ENCODE results near the gene SYNRG.
"Not testable (repeated sequence)": the region's sequence is repeated elsewhere in the genome, so short reads cannot be mapped to it uniquely, and the experiment has no call there.

SYNRG gene

DNA sequence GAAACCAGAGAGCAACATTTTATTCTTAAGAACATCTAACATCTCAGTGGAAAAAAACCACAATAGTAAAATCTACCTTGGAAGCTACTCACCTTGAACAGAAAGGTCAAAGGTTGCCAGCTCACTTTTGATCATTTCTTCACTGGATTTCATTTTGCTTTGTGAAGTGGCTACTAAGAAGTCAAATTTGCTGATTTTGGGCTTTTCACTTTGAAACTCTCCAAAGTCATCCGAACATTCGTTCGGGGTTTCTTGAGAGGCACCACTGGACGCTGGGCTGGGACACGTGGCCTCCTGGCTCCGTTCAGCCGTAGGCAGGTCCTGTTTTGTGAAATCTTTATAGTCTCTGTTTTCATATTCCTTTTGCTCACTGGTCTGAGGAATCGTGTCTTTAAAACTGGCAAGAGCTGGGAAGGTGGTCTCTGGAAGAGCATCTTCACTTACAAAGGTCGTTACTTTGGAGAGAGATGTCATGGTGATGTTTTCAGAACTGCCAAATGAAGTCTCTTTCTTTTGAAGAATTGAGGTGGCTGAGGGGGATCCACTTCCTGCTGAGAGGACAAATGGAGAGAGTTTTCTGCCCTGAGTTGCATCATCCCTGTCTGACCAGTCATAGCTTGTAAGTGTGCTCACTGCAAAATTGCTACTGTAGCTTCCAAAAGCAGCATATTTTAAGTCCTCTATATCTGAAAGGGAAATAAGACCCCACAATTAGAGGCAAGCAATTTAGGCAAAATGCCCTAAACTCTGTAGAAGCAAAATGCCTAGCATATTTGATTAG, 67.1 kb downstream of the SYNRG start:
- DNase-seq = no peak

DNA sequence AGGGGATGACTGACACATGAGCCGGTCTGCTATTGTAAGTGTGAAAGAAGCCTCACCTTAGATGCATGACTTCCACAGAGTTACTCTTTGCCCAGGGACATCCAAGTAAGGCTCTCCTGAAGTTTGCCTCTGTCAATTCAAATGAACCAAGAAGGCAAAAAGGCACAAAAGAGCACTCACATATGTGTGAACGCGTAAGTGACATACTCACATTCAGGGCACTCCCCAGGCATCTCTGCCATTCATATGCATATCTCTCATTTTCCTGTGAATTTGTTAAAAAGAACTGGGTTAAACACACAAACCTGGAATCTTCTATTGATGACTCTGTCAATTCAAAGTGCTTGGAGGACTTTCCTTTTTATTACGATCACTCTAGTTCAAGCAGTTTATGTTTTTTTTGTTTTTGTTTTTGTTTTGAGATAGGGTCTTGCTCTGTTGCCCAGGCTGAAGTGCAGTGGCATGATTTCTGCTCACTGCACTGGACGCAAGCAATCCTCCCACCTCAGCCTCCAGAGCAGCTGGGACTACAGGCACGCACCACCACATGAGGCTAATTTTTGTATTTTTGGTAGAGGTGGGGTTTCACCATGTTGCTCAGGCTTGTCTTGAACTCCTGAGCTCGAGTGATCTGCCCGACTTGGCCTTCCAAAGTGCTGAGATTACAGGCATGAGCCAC, 70.1 kb downstream of the SYNRG start:
- no peak for DNase-seq

DNA sequence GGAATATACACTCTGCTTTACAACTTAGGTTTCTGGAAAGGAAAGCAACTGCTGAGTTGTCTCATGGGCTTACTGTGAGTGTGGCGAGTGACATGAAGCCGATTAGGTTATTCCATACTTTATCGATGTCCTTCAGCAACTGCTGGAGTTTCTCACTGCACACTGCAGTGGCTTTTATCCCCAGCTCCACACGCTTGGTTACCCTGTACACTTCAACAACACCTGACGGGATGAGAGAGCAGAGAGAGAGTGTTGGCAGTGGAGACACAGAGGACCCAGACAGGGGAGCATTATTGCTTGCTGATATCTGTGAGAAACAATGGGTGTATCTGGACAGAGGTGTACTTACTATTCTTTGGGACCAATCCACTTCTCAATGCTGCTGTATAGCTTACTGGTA, 73.3 kb downstream of the SYNRG start:
- no peak for DNase-seq

DNA sequence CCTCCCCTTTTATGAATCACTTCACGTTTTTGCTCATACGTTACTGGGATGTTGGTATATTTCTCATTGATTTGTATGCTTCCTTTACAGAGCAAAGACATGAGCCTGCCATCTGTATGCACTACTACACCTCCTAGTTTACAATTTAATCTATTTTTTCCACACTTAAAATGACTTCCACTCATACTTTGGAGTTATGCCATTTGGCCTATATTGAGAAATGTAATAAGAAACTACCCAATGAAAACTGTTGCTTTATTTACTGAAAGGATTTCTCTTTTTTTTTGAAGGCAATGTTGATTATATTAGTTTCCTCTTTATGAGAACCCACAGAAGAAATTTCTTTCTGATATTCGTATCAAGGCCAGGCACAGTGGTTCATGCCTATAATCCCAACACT, 76.5 kb downstream of the SYNRG start:
- no peak for DNase-seq

DNA sequence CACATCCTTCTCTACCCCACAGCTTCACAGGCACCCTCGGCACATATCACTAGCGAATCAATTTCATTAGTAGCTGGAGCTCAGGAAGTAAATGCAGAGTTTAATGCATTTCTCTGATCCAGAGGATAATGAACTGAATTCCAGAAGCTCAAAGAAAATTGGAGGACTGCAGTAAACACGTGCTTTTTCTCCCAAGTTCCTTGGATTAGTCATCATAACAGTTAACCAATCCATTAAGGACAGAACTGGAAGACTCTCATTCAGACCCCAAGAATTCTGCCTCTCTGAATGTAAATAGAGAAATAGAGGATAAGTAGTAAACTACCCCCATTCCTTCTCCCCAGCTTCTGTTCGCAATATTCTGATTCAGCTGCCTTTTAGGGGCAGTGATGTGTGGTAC, 78.8 kb downstream of the SYNRG start:
- no peak for DNase-seq

DNA sequence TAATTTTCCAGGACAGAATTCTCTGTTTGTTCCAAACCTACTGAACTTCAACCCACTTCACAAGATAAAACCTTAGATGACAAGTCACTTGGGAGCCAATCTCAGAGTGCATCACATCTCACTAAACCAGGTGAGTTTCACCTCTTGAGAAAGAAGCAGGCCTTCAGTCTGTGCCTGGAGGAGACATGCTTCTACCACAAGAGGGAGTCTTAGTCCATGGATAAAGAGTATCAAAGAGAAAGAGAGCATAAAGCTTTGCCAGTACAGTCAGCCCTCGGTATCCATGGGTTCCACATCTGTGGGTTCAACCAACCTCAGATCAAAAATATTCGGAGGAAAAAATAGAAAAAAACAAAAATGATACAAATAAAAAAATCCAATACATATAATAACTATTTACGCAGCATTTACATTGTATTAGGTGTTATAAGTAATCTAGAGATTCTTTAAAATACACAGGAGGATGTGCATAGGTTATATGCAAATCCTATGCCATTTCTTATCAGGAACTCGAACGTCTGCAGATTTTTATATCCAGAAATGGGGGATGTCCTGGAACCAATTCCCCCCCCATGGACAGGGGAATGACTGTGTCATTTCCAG, 81.9 kb downstream of the SYNRG start:
- peak; percentile 24 for DNase-seq

DNA sequence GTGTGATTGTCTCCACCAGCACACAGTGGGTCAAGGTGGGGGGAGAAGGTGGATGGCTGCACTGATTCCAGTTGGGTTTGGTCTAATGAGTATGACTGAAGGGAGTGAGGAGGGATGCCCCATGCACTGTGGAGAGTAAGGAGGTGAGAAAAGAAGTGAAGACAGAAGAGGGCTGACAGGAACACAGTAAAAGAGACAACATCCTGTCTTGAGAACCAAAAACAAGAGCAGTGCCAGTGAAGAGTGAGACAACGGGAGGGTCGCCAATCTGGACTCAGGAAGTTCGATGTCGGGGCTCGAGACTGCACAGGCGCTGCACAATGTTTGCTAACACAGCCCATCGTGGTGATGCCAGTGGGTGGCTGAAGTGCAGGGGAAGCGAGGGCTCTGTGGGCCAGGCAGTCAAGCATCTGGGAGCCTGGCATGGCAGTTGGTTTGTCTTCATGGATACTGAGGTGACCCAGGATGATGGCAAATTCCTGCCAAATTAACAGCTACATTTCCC, 85.5 kb downstream of the SYNRG start:
- DNase-seq = no peak

DNA sequence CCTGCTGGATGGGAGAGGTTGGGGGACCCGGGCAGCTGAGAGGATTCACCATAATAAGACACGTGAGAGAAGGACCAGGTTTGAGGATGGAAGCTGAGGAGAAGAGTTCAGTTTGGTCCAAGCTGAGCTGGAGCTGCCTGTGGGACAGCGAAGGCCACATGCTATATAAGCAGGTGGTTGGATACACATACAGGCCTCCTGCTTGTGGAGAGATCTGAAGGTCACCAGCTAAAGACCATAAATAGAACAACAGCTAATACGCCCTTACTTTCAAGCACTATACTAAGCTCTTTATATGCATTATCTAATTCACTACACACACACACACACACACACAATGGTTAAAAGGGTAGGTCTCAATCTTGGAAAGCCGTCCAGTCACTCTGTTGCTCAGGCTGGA, 87.4 kb downstream of the SYNRG start:
- no peak for DNase-seq

DNA sequence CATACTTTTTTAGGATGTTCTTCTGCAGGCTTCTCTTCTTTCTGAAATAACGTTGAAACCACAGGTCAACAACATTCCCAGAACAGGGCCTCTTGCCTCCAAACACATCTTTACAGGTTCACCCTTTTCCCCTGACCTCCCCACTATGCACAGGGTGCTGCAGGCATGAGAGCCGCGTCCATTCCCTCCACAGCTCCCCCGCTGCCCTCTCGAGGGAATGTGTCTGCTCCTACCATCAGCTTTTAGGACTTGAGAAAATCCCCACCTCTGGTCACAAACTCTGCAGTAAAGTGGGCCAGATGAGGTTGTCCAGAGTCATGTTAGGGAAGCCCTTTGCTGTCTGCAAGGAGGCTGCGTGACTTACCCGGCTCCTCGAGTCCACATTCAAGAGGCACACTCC, 89.0 kb downstream of the SYNRG start:
- DNase-seq = no peak

DNA sequence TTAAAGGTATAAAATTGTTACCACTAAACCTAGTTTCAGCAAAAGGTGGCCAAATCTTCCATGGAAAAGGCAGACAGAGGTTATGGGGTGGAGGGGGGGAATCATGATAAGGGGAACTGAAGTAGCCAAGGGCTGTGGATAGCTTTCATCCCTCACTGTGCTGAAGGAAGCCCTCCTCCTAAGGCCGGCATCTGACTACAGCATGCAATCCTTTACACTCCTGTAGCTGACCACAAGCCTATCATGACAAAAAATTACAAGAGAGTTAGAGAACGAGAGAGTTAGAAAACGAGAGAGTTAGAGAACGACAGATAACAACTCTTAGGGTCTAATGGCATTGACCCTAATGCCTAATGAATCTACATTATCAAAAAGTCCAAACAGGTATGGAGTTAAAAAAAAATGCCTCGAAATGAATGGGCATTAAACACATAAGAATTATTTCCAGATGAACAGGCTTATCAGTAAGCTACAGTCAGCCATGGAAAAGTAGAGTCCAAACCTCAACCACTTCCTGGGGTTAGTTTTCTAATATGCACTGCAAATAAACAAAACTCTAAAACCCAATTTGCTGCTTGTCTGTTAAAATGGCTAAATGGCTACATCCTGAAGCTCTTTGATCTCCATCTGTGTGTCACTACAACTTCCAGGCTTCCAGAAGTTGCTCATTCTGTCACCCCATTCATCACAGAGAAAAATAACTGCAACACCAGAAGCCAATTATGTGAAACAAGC, 89.8 kb downstream of the SYNRG start:
- DNase-seq = no peak

DNA sequence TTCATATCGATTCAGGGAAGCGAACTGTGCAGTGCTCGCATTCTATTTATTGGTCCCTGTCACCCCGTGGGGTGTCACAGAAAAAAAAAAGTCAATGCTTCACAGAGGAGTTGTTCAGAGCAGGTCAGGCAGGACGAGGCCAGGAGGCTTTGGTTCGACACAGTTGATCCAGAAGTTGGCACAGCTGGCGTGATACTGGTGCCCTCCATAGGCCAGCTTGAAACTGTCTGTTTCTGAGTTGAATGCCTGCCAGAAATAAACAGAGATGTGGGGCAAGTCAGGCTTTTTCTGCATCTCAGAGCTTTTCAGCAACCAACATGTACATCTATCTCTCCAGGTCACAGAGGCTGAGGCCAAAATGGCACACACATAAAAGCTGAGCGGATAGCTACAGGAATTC, 90.4 kb downstream of the SYNRG start:
- no peak for DNase-seq

DNA sequence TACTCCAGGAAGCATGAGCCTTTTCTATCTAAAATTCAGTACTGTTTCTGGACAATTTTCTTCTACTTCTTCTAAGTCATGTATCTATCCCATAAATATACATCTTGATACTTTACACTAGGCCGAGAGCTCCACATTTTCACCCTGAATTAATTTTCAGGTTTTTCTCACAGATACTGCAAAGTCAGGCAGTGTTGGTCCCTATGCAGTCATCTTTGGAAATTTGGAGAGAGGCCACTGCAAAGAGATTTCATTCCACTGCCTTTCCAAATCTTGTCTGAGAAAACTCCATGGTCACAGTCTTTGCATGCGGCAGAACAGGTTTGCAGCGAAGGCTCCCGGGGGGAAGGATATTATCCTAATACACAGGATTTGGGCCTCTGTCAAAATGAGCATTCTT, 91.3 kb downstream of the SYNRG start:
- no peak for DNase-seq

DNA sequence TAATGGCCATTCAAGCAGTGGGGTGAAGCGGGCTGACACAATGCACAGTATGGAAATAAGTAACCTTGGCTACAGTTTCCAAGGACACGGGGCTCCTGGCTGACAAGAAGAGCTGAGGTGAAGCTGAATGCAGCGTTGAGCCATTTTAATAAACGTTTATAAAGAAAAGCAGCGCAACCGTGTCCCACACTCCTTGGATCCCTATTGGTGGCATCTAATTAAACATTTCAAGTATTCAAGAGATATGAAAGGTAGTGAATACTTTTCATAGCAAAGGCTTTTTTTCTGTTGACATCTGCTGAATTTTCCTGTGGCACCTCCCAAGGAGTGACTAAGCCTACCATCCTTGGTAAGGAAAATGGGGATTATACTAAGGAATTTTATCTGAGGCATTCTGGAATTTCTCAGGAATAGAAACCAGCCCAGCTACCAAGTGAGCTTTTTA, 93.1 kb downstream of the SYNRG start:
- no peak for DNase-seq

DNA sequence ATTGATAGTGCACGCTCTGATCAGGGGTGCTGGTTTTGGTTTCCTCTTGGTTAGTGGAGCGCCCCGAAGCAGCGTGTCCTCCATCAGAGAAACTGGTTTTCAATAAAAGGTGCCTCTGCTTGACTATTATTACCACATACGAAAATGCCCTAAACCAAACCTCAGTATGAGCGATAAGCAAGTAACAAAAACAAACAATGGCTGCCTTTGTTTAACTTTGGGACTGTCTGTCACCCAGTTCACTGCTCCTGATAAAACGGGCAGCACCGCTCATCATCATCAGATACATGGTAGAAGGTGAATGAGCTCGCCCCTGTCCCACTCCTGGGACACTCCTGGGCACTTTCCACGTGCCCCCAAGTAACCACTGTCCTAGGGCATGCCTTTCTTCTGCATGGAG, 95.5 kb downstream of the SYNRG start:
- DNase-seq = no peak

DNA sequence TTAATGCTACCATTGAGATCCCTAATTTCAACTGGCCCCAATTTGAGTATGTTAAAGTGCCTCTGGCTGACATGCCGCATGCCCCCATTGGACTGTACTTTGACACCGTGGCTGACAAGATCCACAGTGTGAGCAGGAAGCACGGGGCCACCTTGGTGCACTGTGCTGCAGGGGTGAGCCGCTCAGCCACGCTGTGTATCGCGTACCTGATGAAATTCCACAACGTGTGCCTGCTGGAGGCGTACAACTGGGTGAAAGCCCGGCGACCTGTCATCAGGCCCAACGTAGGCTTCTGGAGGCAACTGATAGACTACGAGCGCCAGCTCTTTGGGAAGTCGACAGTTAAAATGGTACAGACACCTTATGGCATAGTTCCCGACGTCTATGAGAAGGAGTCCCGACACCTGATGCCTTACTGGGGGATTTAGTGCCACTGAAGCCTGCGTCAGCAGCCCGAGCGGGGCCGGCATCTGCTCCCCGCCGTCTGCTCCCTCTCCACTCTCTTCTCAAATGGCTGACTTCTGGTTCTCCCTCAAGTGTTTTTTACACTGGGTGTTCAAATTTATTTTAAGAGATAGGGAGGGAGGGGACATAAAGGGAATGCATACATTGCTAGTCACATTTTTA, 96.7 kb downstream of the SYNRG start:
- no peak for DNase-seq

DNA sequence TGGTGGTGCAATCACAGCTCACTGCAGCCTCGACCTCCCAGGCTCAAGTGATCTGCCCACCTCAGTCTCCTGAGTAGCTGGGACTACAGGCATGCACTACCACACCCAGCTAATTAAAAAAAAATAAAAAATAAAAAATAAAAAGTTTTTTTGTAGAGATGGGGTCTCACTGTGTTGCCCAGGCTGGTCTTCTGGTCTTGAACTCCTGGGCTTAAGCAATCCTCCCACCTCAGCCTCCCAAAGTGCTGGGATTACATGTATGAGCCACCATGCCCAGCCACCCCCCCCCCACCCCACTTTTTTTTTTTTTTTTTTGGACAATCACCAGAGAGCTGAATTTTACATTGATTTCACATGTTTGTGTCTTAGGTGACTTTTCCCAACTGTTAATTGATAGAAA, 97.6 kb downstream of the SYNRG start:
- DNase-seq = not testable (repeated sequence)

DNA sequence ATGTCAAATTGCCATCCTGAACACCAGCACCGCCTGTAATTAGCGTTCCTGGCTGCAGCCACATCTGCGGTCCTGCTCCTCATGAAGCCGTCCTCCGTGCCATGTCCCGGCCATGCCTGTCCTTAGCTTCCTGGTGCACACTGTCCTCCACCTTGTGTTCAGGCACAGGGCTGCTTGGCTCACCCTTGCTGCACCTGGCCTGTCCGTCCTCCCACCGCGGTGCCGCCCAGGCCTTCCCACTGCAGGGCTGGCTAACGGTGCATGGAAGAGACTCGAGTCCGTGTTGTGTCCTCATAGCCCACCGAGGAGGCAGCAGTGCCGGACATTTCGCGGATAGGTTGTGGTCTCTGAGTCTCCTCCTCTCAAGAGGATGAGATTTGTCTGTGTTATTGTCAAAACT, 99.2 kb downstream of the SYNRG start:
- no peak for DNase-seq

DNA sequence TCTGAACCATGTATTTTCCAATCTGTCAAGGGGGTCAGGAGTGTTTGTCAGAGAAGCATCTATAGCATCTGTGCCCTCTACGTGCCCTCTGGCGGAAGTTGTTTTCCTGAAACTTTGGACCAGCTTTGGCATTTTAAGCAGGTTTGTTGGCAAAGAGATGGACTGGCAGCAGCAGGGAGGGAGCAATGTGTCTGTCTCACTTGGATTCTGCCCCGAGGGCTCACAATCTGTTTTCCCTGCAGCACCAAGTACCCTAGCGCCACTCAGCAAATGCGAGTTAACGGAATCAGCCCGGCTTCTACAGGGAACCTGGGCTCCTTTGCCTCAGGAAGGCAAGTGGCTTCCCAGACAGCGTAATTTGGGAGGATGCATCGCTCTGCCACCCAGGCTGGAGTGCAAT, 102.1 kb downstream of the SYNRG start:
- DNase-seq = no peak

DNA sequence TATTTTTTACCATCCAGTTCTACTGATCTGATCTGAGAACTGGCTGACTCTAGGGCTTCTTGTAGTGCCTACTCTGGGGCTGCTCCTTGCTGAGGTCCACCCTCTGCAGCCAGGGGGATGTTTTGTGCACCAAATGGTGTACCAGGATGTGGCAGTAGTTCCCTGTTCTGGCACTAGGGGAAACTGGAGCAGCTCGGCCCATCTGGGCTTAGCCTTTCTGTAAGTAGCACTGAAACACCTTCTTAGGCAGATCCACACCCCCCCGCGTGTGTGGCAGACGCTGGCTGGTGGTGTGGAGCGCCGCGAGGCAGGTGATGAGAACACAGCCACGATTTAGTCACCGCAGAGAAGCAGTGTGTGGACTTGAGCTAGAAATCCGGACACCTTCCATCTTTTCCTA, 102.5 kb downstream of the SYNRG start:
- DNase-seq = no peak

DNA sequence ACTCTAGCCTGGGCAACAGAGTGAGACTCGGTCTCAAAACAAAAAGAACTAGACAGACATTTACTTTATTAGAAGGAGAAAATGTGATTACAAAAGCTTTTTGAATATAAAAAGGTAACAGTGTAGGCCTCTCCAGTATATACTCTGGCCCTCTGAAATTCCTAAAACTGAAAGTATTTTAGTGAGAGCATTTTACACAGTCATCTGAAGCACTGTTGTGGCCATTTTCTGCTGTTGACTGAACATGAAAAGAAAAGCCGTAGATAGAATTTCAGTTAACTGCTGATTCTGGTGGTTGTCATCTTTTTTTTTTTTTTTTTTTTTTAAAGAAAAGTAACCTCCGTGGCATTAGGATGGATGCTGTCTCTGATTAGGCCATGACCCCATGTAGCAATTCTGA, 103.9 kb downstream of the SYNRG start:
- DNase-seq = no peak

DNA sequence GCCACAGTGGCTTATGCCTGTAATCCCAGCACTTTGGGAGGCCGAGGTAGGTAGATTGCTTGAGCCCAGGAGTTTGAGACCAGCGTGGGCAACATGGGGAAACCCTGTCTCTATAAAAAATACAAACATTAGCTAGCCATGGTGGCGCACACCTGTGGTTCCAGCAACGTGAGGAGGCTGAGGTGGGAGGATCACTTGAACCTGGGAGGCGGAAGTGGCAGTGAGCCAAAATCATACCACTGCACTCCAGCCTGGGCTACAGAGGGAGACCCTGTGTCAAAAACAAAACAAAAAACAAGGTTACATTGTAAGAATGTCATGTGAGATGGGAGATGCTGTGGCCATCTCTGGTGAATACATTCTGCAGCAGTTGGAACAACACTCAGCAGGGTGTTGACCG, 106.1 kb downstream of the SYNRG start:
- no peak for DNase-seq

DNA sequence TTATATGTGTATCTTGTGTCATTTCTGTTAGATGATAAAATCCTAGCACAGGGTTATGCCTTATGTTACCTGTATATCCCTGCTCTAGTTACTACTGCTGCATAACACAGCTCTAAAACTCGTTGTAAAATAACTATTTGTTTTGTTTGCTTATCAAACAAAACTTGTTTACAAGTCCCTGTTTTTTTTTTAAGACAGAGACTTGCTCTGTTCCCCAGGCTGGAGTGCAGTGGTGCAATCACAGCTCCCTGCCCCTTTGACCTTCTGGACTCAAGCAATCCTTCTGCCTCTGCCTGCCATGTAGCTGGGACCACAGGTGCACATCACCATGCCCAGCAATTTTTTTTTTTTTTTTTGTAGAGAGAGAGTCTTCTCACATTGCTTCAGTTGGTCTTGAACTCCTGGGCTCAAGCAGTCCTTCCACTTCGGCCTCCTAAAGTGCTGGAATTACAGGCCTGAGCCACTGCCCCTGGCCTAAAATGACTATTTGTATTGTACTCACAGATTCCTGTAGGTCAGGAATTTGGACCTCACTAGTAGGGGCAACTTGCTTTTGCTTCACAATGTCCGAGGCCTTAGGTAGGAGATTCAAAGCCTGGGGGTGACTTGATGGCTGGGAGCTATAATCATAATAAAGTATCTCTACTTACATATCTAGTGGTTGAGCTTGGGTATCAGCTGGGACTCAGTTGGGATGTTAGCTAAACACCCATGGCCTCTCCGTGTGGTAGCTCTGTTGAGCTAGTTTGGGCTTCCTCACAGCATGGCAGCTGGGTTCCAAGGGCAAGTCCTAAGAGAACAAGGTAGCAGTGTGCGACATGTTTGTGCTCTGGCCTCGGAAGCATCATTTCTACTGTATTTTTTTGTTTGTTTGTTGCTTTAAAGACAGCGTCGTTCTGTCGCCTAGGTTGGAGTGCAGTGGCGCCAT, 106.9 kb downstream of the SYNRG start:
- no peak for DNase-seq

All from CD4-positive, alpha-beta T cell treated with Interleukin-17A for 4 hours (primary cell).